Measurements from ENCODE around the gene TENM4.

Gene TENM4

DNA sequence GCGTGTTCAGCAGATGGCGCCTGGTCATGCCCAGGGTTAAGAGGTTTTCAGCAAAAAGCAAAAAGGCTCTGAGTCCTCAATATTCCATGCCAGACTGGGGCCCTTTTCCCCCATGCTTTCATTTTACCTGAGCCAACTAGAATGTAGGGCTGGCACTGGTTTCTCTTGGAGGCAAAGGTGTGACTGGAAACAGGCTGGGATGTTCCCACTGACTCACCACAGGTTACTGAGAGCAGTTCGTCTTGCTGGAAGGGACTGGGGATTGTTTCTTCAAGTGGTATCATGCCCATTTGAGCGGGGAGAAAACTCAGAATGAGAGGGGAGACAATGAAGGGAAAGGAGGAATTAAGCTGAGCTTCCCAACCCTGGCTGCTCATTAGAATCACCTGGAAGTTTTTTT is 243.9 kb downstream of the TENM4 start:
- Histone ChIP-seq H3K9me3 (ENCODE audit: control insufficient read depth, insufficient read depth, low read length) (no peaks in the 10 kb centered on the region), H3F3A (ENCODE audit: control insufficient read depth, insufficient read depth) (no peaks in the 10 kb centered on the region), H3K4me3 (ENCODE audit: low read length) (no peak overlapping the region), H3K4me2 (ENCODE audit: low read length) (no peak overlapping the region), H3K27ac (ENCODE audit: low read depth, low read length) (no peak overlapping the region), H3K36me3 (ENCODE audit: control insufficient read depth, low read length) (no peaks in the 10 kb centered on the region), H3K79me2 (ENCODE audit: control insufficient read depth, low read length) (no peaks in the 10 kb centered on the region), H3K4me1 (ENCODE audit: control insufficient read depth, low read length) (no peaks in the 10 kb centered on the region), H4K20me1 (ENCODE audit: control insufficient read depth, insufficient read depth, low read depth, low read length) (no peaks in the 10 kb centered on the region), H3K27me3 (ENCODE audit: control insufficient read depth, low read length) (no peaks in the 10 kb centered on the region), H3K9me2 (replicated peaks; ENCODE audit: control insufficient read depth, low read length) (no peaks in the 10 kb centered on the region)
- TF ChIP-seq EZH2phosphoT487 (IDR thresholded peaks at IDR 0.05; ENCODE audit: borderline replicate concordance, low read length) (no peak), CTCF (IDR thresholded peaks at IDR 0.05; ENCODE audit: low read depth, low read length, poor library complexity, severe bottlenecking) (no peak)

- Histone ChIP-seq H3K27ac (ENCODE audit: low read depth, low read length) (no peak overlapping the region), H3K36me3 (ENCODE audit: control insufficient read depth, low read length) (no peaks in the 10 kb centered on the region), H3K4me1 (ENCODE audit: control insufficient read depth, low read length) (no peaks in the 10 kb centered on the region), H3F3A (ENCODE audit: control insufficient read depth, insufficient read depth) (no peaks in the 10 kb centered on the region), H4K20me1 (ENCODE audit: control insufficient read depth, insufficient read depth, low read depth, low read length) (no peaks in the 10 kb centered on the region), H3K4me2 (ENCODE audit: low read length) (no peak overlapping the region), H3K9me2 (replicated peaks; ENCODE audit: control insufficient read depth, low read length) (no peaks in the 10 kb centered on the region), H3K9me3 (ENCODE audit: control insufficient read depth, insufficient read depth, low read length) (no peaks in the 10 kb centered on the region), H3K79me2 (ENCODE audit: control insufficient read depth, low read length) (no peaks in the 10 kb centered on the region), H3K27me3 (ENCODE audit: control insufficient read depth, low read length) (no peaks in the 10 kb centered on the region), H3K4me3 (ENCODE audit: low read length) (no peak overlapping the region)
- TF ChIP-seq CTCF (IDR thresholded peaks at IDR 0.05; ENCODE audit: low read depth, low read length, poor library complexity, severe bottlenecking) (no peak), EZH2phosphoT487 (IDR thresholded peaks at IDR 0.05; ENCODE audit: borderline replicate concordance, low read length) (no peak)
These were observed 245.6 kb downstream of the TENM4 start for GRCh38 chr11:79195209-79195608.

DNA sequence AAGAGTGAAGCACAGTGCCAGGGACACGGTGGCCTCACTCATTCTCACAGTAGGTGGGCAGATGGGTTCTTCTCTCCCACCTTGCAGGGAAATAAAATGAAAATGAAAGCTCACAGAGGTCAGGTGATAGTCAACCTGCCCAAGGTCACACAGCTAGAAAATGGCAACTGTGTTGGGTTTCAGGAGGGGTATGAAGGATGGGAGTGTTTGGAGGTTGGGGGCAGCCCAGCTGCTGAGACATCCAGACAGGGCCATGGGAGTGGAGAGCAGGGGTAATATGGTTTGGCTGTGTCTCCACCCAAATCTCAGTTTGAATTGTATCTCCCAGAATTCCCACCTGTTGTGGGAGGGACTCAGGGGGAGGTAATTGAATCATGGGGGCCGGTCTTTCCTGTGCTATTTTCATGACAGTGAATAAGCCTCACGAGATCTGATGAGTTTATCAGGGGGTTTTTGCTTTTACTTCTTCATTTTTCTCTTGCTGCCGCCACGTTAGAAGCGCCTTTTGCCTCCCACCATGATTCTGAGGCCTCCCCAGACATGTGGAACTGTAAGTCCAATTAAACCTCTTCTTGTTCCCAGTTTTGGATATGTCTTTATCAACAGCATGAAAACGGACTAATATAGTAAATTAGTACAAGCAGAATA is 247.0 kb downstream of the TENM4 start:
- Histone ChIP-seq H3K27me3 (ENCODE audit: control insufficient read depth, low read length) (no peaks in the 10 kb centered on the region), H3K36me3 (ENCODE audit: control insufficient read depth, low read length) (no peaks in the 10 kb centered on the region), H3K27ac (ENCODE audit: low read depth, low read length) (no peak overlapping the region), H3K4me2 (ENCODE audit: low read length) (no peak overlapping the region), H3K9me3 (ENCODE audit: control insufficient read depth, insufficient read depth, low read length) (no peaks in the 10 kb centered on the region), H3F3A (ENCODE audit: control insufficient read depth, insufficient read depth) (no peaks in the 10 kb centered on the region), H3K4me3 (ENCODE audit: low read length) (no peak overlapping the region), H3K4me1 (ENCODE audit: control insufficient read depth, low read length) (no peaks in the 10 kb centered on the region), H4K20me1 (ENCODE audit: control insufficient read depth, insufficient read depth, low read depth, low read length) (no peaks in the 10 kb centered on the region), H3K79me2 (ENCODE audit: control insufficient read depth, low read length) (no peaks in the 10 kb centered on the region), H3K9me2 (replicated peaks; ENCODE audit: control insufficient read depth, low read length) (no peaks in the 10 kb centered on the region)
- TF ChIP-seq EZH2phosphoT487 (IDR thresholded peaks at IDR 0.05; ENCODE audit: borderline replicate concordance, low read length) (no peak), CTCF (IDR thresholded peaks at IDR 0.05; ENCODE audit: low read depth, low read length, poor library complexity, severe bottlenecking) (no peak)

All from DOHH2 (cell line).